NCI-H460 (cell line): ENCODE measurements around the gene TRERF1. TPM values are rescaled to one million over a fixed set of nuclear protein-coding genes. Genes with fewer than 3 reads are reported as not detected.

Experiments
- DNase-seq: peaks from one replicate; pipeline ENCODE4 v3.0.0-alpha.2; 2016; ENCODE audit warnings: low read depth; ENCODE audit errors: extremely low read depth
- total RNA-seq: library from RNA; depleted of rRNA; stranded (reverse); fragments of >200 nt; shearing (Covaris generic); gene quantifications from 2 replicates; pipeline ENCODE4 v1.2.3, GENCODE V29; 2014

Gene TRERF1
- total RNA-seq, 1 experiment from 2014 or later, result 2.1 TPM

GRCh38 chr6:42260396-42260888, 191.3 kb downstream of the TRERF1 start:
- DNase-seq, result no peak

- no peak for DNase-seq
These were observed 191.8 kb downstream of the TRERF1 start for GRCh38 chr6:42259841-42260395.

- no peak for DNase-seq
These were observed 192.4 kb downstream of the TRERF1 start for GRCh38 chr6:42259286-42259685.

GRCh38 chr6:42257614-42258013, 194.1 kb downstream of the TRERF1 start:
- DNase-seq, result no peak

GRCh38 chr6:42257063-42257462, 194.7 kb downstream of the TRERF1 start:
- DNase-seq, result no peak

GRCh38 chr6:42255050-42255449, 196.7 kb downstream of the TRERF1 start:
- DNase-seq, result no peak

GRCh38 chr6:42254505-42254904, 197.2 kb downstream of the TRERF1 start:
- DNase-seq, result no peak

GRCh38 chr6:42251911-42252637, 199.7 kb downstream of the TRERF1 start:
- DNase-seq, result no peak

- DNase-seq, result no peak
These were observed 200.2 kb downstream of the TRERF1 start for GRCh38 chr6:42251500-42251899.

GRCh38 chr6:42250274-42250931, 201.3 kb downstream of the TRERF1 start:
- no peak for DNase-seq

- DNase-seq, result no peak
These were observed 202.4 kb downstream of the TRERF1 start for GRCh38 chr6:42249279-42249678.

GRCh38 chr6:42243046-42243445, 208.7 kb downstream of the TRERF1 start:
- no peak for DNase-seq

GRCh38 chr6:42241915-42242314, 209.8 kb downstream of the TRERF1 start:
- DNase-seq, result no peak

GRCh38 chr6:42239736-42240375, 211.9 kb downstream of the TRERF1 start:
- DNase-seq, result no peak

GRCh38 chr6:42239333-42239732, 212.4 kb downstream of the TRERF1 start:
- DNase-seq, result no peak

- DNase-seq, result no peak
These were observed 213.9 kb downstream of the TRERF1 start for GRCh38 chr6:42237857-42238256.

- no peak for DNase-seq
These were observed 214.8 kb downstream of the TRERF1 start for GRCh38 chr6:42236682-42237473.

GRCh38 chr6:42236030-42236429, 215.7 kb downstream of the TRERF1 start:
- no peak for DNase-seq

GRCh38 chr6:42232035-42232434, 219.7 kb downstream of the TRERF1 start:
- DNase-seq, result no peak
